ENCODE results near the gene CCDC121.

DNA sequence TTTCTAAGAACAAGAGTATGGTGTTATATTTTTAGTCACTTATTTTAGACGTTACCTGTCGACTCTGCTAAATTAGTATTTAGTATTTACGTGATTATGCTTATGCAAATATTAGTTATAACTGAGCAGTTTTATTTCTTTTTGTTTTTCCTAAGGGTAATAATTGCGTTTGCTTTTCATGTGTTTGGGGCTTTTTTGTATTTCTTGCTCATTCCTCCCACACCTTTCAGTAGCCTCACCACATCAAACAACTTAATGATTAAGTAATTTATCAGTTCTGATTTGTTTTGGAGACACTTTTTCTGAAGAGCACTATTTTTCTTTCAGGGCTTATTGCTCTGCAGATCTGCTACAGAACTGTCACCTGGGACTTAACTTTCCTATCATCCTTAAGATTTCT, 42.4 kb upstream of the CCDC121 start:
- TF ChIP-seq, protein P1, sequence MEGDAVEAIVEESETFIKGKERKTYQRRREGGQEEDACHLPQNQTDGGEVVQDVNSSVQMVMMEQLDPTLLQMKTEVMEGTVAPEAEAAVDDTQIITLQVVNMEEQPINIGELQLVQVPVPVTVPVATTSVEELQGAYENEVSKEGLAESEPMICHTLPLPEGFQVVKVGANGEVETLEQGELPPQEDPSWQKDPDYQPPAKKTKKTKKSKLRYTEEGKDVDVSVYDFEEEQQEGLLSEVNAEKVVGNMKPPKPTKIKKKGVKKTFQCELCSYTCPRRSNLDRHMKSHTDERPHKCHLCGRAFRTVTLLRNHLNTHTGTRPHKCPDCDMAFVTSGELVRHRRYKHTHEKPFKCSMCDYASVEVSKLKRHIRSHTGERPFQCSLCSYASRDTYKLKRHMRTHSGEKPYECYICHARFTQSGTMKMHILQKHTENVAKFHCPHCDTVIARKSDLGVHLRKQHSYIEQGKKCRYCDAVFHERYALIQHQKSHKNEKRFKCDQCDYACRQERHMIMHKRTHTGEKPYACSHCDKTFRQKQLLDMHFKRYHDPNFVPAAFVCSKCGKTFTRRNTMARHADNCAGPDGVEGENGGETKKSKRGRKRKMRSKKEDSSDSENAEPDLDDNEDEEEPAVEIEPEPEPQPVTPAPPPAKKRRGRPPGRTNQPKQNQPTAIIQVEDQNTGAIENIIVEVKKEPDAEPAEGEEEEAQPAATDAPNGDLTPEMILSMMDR (IDR thresholded peaks at IDR 0.05; ENCODE audit: poor library complexity): no peak
- TF ChIP-seq EZH2 (IDR thresholded peaks at IDR 0.05; ENCODE audit: borderline replicate concordance): no peak

All from hepatocyte (in vitro differentiated cells).